GM12872 (cell line): Measurements from ENCODE around the gene LCK.

Source experiments
- CTCF ChIP-seq: IDR thresholded peaks from 3 replicates; pipeline ENCODE4 v1.5.1; 2011; ENCODE audit warnings: low read depth, mild to moderate bottlenecking, low read length, moderate library complexity; ENCODE audit not compliant: insufficient read depth

The LCK gene

GRCh38 chr1:32255072-32256071 lies 4.3 kb downstream of the LCK start:
- TF ChIP-seq CTCF = no peak

- TF ChIP-seq CTCF = no peak
Observed at GRCh38 chr1:32256473-32257226, 5.6 kb downstream of the LCK start.

- no peak for TF ChIP-seq CTCF
Observed at GRCh38 chr1:32257227-32257508, 6.1 kb downstream of the LCK start.

- no peak for TF ChIP-seq CTCF
Observed at GRCh38 chr1:32263744-32264143, 12.7 kb downstream of the LCK start.

GRCh38 chr1:32265846-32266245 lies 14.8 kb downstream of the LCK start:
- TF ChIP-seq CTCF = no peak

GRCh38 chr1:32266921-32267591 lies 16.0 kb downstream of the LCK start:
- no peak for TF ChIP-seq CTCF

- TF ChIP-seq CTCF = no peak
Observed at GRCh38 chr1:32269744-32270143, 18.7 kb downstream of the LCK start.
